HG03575 (cell line): ENCODE data around the gene NUMA1.

Experiments used
- ATAC-seq: cut with Tn5 transposase; IDR thresholded peaks from one replicate; pipeline ENCODE4 v1.9.1; 2021; ENCODE audit not compliant: unreplicated experiment, insufficient number of reproducible peaks, low FRiP score; ENCODE audit errors: extremely low read depth

Gene NUMA1

GRCh38 chr11:72070491-72070890 lies 9.9 kb downstream of the NUMA1 start:
- no peak for ATAC-seq

- ATAC-seq: no peak
Observed at GRCh38 chr11:72069787-72070251, 10.5 kb downstream of the NUMA1 start.

GRCh38 chr11:72069200-72069599 lies 11.1 kb downstream of the NUMA1 start:
- ATAC-seq: no peak

GRCh38 chr11:72067676-72068075 lies 12.7 kb downstream of the NUMA1 start:
- ATAC-seq: no peak

- ATAC-seq: no peak
Observed at GRCh38 chr11:72067266-72067665, 13.1 kb downstream of the NUMA1 start.

GRCh38 chr11:72066855-72067254 lies 13.5 kb downstream of the NUMA1 start:
- ATAC-seq: no peak

GRCh38 chr11:72061739-72062396 lies 18.5 kb downstream of the NUMA1 start:
- ATAC-seq: no peak

GRCh38 chr11:72058416-72059034 lies 21.8 kb downstream of the NUMA1 start:
- ATAC-seq: no peak

- ATAC-seq: no peak
Observed at GRCh38 chr11:72048766-72049460, 31.4 kb downstream of the NUMA1 start.

GRCh38 chr11:72045849-72046248 lies 34.5 kb downstream of the NUMA1 start:
- ATAC-seq: no peak

GRCh38 chr11:72042064-72042745 lies 38.1 kb downstream of the NUMA1 start:
- ATAC-seq: no peak

- no peak for ATAC-seq
Observed at GRCh38 chr11:72041364-72042063, 38.8 kb downstream of the NUMA1 start.

- no peak for ATAC-seq
Observed at GRCh38 chr11:72040491-72041363, 39.6 kb downstream of the NUMA1 start.

- ATAC-seq: no peak
Observed at GRCh38 chr11:72039856-72040401, 40.4 kb downstream of the NUMA1 start.

- ATAC-seq: no peak
Observed at GRCh38 chr11:72039031-72039855, 41.1 kb downstream of the NUMA1 start.

GRCh38 chr11:72038491-72038890 lies 41.9 kb downstream of the NUMA1 start:
- ATAC-seq: no peak
